GM23338 (cell line): ENCODE data around the gene MEIOC. TPM values are rescaled to one million over a fixed set of nuclear protein-coding genes. Genes with fewer than 3 reads are reported as not detected.

Source experiments
- ATAC-seq: fragments of 200-7000 bp; cut with Tn5 transposase; 3 replicates; pipeline ENCODE4 v1.9.1; 2020
- DNase-seq: peaks from one replicate; pipeline ENCODE4 v3.0.0-alpha.2; 2015; ENCODE audit warnings: low spot score
- H2AFZ ChIP-seq: fragments of 200-600 bp; sonication (generic); 2 replicates; pipeline ENCODE4 v1.8.0; 2016; ENCODE audit warnings: antibody characterized with exemption, mild to moderate bottlenecking, moderate library complexity
- H3F3A ChIP-seq: fragments of 200-600 bp; sonication (generic); replicated peaks from 2 replicates; pipeline ENCODE4 v1.8.0; 2017; ENCODE audit warnings: antibody characterized with exemption, mixed run types, low read depth
- H3K27ac ChIP-seq: fragments of 200-600 bp; sonication (generic); 2 replicates; pipeline ENCODE4 v1.6.1; 2016; ENCODE audit warnings: low read depth
- H3K27me3 ChIP-seq: fragments of 200-600 bp; sonication (generic); 2 replicates; pipeline ENCODE4 v1.8.0; 2016; ENCODE audit warnings: mild to moderate bottlenecking, mixed run types, moderate library complexity; ENCODE audit not compliant: insufficient read depth
- H3K36me3 ChIP-seq: fragments of 200-600 bp; sonication (generic); 2 replicates; pipeline ENCODE4 v1.8.0; 2016; ENCODE audit warnings: mild to moderate bottlenecking; ENCODE audit not compliant: insufficient read depth
- H3K4me1 ChIP-seq: fragments of 200-600 bp; sonication (generic); 2 replicates; pipeline ENCODE4 v1.8.0; 2016; ENCODE audit warnings: mild to moderate bottlenecking, moderate library complexity; ENCODE audit not compliant: insufficient read depth
- H3K4me2 ChIP-seq: fragments of 200-600 bp; sonication (generic); 2 replicates; pipeline ENCODE4 v1.7.1; 2017; ENCODE audit warnings: mixed run types
- H3K4me3 ChIP-seq: fragments of 200-600 bp; sonication (generic); 2 replicates; pipeline ENCODE4 v1.6.1; 2016; ENCODE audit warnings: mixed run types
- H3K79me2 ChIP-seq: fragments of 200-600 bp; sonication (generic); replicated peaks from 2 replicates; pipeline ENCODE4 v1.8.0; 2017; ENCODE audit warnings: mild to moderate bottlenecking; ENCODE audit not compliant: insufficient read depth
- H3K9me2 ChIP-seq: fragments of 200-600 bp; sonication (generic); 2 replicates; pipeline ENCODE4 v1.8.0; 2017; ENCODE audit not compliant: insufficient read depth
- H4K20me1 ChIP-seq: fragments of 200-600 bp; sonication (generic); replicated peaks from 2 replicates; pipeline ENCODE4 v1.8.0; 2017; ENCODE audit warnings: mild to moderate bottlenecking; ENCODE audit not compliant: insufficient read depth
- H3K27ac Mint-ChIP-seq: 2 replicates; pipeline ENCODE4 v1.8.0; 2020; ENCODE audit warnings: inconsistent platforms, mild to moderate bottlenecking, moderate library complexity, mixed read lengths
- H3K27me3 Mint-ChIP-seq: 3 replicates; pipeline ENCODE4 v1.8.0; 2022; ENCODE audit warnings: low read depth, mild to moderate bottlenecking, moderate library complexity, mixed read lengths, inconsistent platforms; ENCODE audit not compliant: insufficient read depth, poor library complexity
- H3K36me3 Mint-ChIP-seq: 3 replicates; pipeline ENCODE4 v1.8.0; 2021; ENCODE audit warnings: low read depth, mild to moderate bottlenecking, inconsistent platforms, moderate library complexity, mixed read lengths
- H3K4me1 Mint-ChIP-seq: 3 replicates; pipeline ENCODE4 v1.8.0; 2020; ENCODE audit warnings: mild to moderate bottlenecking, inconsistent platforms, mixed read lengths
- H3K4me3 Mint-ChIP-seq: 3 replicates; pipeline ENCODE4 v1.8.0; 2021; ENCODE audit warnings: moderate library complexity, mild to moderate bottlenecking, inconsistent platforms, mixed read lengths
- H3K9me3 Mint-ChIP-seq: 3 replicates; pipeline ENCODE4 v1.8.0; 2020; ENCODE audit warnings: moderate library complexity, mild to moderate bottlenecking, inconsistent platforms, mixed read lengths
- CREB1 ChIP-seq: fragments of 250-450 bp; sonication (Bioruptor Pico); IDR thresholded peaks from 2 replicates; pipeline ENCODE4 v1.5.0; 2020; ENCODE audit warnings: low read depth, mild to moderate bottlenecking, moderate library complexity
- EZH2 ChIP-seq: fragments of 200-600 bp; sonication (generic); IDR thresholded peaks from one replicate; pipeline ENCODE4 v1.8.0; 2017; ENCODE audit warnings: antibody characterized with exemption, mild to moderate bottlenecking, low read depth; ENCODE audit not compliant: unreplicated experiment
- EZH2phosphoT487 ChIP-seq: fragments of 200-600 bp; sonication (generic); IDR thresholded peaks from one replicate; pipeline ENCODE4 v1.8.1; 2018; ENCODE audit warnings: antibody characterized with exemption; ENCODE audit not compliant: unreplicated experiment
- JUNB ChIP-seq: IDR thresholded peaks from one replicate; pipeline ENCODE4 v1.6.1; 2016; ENCODE audit warnings: antibody characterized with exemption; ENCODE audit not compliant: unreplicated experiment
- NANOG ChIP-seq: IDR thresholded peaks from 2 replicates; pipeline ENCODE4 v1.6.1; 2016; ENCODE audit warnings: antibody characterized with exemption, borderline replicate concordance
- POLR2AphosphoS5 ChIP-seq: IDR thresholded peaks from 2 replicates; pipeline ENCODE4 v1.6.1; 2016; ENCODE audit warnings: antibody characterized with exemption, low read depth
- STAT1 ChIP-seq: IDR thresholded peaks from one replicate; pipeline ENCODE4 v1.6.1; 2016; ENCODE audit warnings: antibody characterized with exemption; ENCODE audit not compliant: unreplicated experiment
- ZNF114 ChIP-seq: fragments of 250-450 bp; sonication (Bioruptor Pico); IDR thresholded peaks from 2 replicates; pipeline ENCODE4 v1.5.0; 2020; ENCODE audit warnings: mild to moderate bottlenecking, moderate library complexity
- ZNF331 ChIP-seq: fragments of 250-450 bp; sonication (Bioruptor Pico); IDR thresholded peaks from 2 replicates; pipeline ENCODE4 v1.5.0; 2020; ENCODE audit warnings: low read depth, mild to moderate bottlenecking, moderate library complexity
- polyA plus RNA-seq: library from polyadenylated mRNA; unstranded; fragments of >200 nt; fragmentation: Nextera tagmentation; extraction: Ambion mirVana; gene quantifications from 2 replicates; pipeline ENCODE4 v1.2.1, GENCODE V29; 2016
- total RNA-seq: library from RNA; depleted of rRNA; stranded (reverse); fragments of >200 nt; shearing (Covaris generic); gene quantifications from 2 replicates; pipeline ENCODE4 v1.2.3, GENCODE V29; 2014
- TF ChIP-seq, protein P1 (sequence below): fragments of 250-450 bp; sonication (Bioruptor Pico); IDR thresholded peaks from 2 replicates; pipeline ENCODE4 v1.5.0; 2020; ENCODE audit warnings: mild to moderate bottlenecking, moderate library complexity
- TF ChIP-seq, protein P2 (sequence below): IDR thresholded peaks from 2 replicates; pipeline ENCODE4 v1.6.1; 2016; ENCODE audit warnings: antibody characterized with exemption
- TF ChIP-seq, protein P3 (sequence below), 2 experiments: fragments of 200-600 bp in 1 of 2; sonication (generic) in 1 of 2; conservative IDR thresholded peaks; 2 replicates each; pipeline versions ENCODE4 v1.5.1 to v1.6.1; 2016 to 2017; ENCODE audit warnings: antibody characterized with exemption in 2 of 2, low read depth in 2 of 2, mild to moderate bottlenecking in 2 of 2, moderate library complexity in 1 of 2
- TF ChIP-seq, protein P4 (sequence below): IDR thresholded peaks from one replicate; pipeline ENCODE4 v1.6.1; 2018; ENCODE audit warnings: antibody characterized with exemption; ENCODE audit not compliant: unreplicated experiment

MEIOC gene
- total and polyA plus RNA-seq, 2 experiments from 2014 or later: 2.1 to 23.8 TPM

DNA sequence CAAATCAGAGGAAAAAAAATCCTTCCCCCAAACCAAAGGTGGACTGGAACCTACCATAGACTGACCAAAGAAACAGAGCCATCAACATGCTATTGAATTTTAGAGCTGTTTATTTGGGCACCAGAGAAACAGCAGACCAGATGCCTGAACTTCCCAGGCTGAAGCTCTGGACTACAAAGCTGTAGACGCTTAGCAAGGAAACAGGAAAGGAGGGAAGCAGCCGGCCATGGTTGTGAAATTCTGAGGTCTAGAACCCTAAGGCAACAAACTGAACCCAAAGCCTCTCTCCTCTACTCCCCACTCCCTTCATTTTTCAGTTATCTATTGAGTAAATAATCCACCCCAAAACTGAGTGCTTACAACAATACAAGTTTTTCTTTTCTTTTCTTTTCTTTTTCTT lies 45.4 kb upstream of the MEIOC start:
- no peak for DNase-seq
- peaks cover 6% of the 10 kb centered on the region for H3K27me3 Mint-ChIP-seq
- Histone ChIP-seq H3K9me2 (0 out of 2 replicates have a peak, but pooled peaks cover 3% of the 10 kb centered on the region), H3K36me3 (no peaks in the 10 kb centered on the region), H3K79me2 (no peaks in the 10 kb centered on the region), H3K4me1 (peaks cover 12% of the 10 kb centered on the region), H3K27me3 (no peaks in the 10 kb centered on the region), H2AFZ (no peak overlapping the region; the same call in 1 of the 2 replicates), H3K4me3 (no peak overlapping the region), H3F3A (no peaks in the 10 kb centered on the region), H3K4me2 (no peak overlapping the region), H3K27ac (no peak overlapping the region), H4K20me1 (no peaks in the 10 kb centered on the region)
- no peaks in the 10 kb centered on the region; the same call in 2 of the 3 replicates for H3K36me3 Mint-ChIP-seq
- H3K4me1 Mint-ChIP-seq: peaks cover 36% of the 10 kb centered on the region
- no peak overlapping the region for H3K4me3 Mint-ChIP-seq
- no peak overlapping the region for H3K27ac Mint-ChIP-seq
- no peak for ATAC-seq
- no peaks in the 10 kb centered on the region for H3K9me3 Mint-ChIP-seq
- TF ChIP-seq, protein P1, sequence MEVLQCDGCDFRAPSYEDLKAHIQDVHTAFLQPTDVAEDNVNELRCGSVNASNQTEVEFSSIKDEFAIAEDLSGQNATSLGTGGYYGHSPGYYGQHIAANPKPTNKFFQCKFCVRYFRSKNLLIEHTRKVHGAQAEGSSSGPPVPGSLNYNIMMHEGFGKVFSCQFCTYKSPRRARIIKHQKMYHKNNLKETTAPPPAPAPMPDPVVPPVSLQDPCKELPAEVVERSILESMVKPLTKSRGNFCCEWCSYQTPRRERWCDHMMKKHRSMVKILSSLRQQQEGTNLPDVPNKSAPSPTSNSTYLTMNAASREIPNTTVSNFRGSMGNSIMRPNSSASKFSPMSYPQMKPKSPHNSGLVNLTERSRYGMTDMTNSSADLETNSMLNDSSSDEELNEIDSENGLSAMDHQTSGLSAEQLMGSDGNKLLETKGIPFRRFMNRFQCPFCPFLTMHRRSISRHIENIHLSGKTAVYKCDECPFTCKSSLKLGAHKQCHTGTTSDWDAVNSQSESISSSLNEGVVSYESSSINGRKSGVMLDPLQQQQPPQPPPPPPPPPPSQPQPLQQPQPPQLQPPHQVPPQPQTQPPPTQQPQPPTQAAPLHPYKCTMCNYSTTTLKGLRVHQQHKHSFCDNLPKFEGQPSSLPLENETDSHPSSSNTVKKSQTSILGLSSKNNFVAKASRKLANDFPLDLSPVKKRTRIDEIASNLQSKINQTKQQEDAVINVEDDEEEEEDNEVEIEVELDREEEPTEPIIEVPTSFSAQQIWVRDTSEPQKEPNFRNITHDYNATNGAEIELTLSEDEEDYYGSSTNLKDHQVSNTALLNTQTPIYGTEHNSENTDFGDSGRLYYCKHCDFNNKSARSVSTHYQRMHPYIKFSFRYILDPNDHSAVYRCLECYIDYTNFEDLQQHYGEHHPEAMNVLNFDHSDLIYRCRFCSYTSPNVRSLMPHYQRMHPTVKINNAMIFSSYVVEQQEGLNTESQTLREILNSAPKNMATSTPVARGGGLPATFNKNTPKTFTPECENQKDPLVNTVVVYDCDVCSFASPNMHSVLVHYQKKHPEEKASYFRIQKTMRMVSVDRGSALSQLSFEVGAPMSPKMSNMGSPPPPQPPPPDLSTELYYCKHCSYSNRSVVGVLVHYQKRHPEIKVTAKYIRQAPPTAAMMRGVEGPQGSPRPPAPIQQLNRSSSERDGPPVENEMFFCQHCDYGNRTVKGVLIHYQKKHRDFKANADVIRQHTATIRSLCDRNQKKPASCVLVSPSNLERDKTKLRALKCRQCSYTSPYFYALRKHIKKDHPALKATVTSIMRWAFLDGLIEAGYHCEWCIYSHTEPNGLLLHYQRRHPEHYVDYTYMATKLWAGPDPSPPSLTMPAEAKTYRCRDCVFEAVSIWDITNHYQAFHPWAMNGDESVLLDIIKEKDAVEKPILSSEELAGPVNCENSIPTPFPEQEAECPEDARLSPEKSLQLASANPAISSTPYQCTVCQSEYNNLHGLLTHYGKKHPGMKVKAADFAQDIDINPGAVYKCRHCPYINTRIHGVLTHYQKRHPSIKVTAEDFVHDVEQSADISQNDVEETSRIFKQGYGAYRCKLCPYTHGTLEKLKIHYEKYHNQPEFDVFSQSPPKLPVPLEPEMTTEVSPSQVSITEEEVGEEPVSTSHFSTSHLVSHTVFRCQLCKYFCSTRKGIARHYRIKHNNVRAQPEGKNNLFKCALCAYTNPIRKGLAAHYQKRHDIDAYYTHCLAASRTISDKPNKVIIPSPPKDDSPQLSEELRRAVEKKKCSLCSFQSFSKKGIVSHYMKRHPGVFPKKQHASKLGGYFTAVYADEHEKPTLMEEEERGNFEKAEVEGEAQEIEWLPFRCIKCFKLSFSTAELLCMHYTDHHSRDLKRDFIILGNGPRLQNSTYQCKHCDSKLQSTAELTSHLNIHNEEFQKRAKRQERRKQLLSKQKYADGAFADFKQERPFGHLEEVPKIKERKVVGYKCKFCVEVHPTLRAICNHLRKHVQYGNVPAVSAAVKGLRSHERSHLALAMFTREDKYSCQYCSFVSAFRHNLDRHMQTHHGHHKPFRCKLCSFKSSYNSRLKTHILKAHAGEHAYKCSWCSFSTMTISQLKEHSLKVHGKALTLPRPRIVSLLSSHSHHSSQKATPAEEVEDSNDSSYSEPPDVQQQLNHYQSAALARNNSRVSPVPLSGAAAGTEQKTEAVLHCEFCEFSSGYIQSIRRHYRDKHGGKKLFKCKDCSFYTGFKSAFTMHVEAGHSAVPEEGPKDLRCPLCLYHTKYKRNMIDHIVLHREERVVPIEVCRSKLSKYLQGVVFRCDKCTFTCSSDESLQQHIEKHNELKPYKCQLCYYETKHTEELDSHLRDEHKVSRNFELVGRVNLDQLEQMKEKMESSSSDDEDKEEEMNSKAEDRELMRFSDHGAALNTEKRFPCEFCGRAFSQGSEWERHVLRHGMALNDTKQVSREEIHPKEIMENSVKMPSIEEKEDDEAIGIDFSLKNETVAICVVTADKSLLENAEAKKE: no peak
- TF ChIP-seq ZNF114 (CRISPR knock-in tag): no peak
- TF ChIP-seq NANOG: no peak
- no peak for TF ChIP-seq EZH2phosphoT487
- TF ChIP-seq STAT1: no peak
- no peak for TF ChIP-seq ZNF331 (CRISPR knock-in tag)
- TF ChIP-seq, protein P2, sequence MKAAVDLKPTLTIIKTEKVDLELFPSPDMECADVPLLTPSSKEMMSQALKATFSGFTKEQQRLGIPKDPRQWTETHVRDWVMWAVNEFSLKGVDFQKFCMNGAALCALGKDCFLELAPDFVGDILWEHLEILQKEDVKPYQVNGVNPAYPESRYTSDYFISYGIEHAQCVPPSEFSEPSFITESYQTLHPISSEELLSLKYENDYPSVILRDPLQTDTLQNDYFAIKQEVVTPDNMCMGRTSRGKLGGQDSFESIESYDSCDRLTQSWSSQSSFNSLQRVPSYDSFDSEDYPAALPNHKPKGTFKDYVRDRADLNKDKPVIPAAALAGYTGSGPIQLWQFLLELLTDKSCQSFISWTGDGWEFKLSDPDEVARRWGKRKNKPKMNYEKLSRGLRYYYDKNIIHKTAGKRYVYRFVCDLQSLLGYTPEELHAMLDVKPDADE: no peak
- TF ChIP-seq, protein P3, sequence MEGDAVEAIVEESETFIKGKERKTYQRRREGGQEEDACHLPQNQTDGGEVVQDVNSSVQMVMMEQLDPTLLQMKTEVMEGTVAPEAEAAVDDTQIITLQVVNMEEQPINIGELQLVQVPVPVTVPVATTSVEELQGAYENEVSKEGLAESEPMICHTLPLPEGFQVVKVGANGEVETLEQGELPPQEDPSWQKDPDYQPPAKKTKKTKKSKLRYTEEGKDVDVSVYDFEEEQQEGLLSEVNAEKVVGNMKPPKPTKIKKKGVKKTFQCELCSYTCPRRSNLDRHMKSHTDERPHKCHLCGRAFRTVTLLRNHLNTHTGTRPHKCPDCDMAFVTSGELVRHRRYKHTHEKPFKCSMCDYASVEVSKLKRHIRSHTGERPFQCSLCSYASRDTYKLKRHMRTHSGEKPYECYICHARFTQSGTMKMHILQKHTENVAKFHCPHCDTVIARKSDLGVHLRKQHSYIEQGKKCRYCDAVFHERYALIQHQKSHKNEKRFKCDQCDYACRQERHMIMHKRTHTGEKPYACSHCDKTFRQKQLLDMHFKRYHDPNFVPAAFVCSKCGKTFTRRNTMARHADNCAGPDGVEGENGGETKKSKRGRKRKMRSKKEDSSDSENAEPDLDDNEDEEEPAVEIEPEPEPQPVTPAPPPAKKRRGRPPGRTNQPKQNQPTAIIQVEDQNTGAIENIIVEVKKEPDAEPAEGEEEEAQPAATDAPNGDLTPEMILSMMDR (conservative IDR thresholded peaks at IDR 0.05; ENCODE audit: low read depth in 2 of 2): no peak
- TF ChIP-seq CREB1 (CRISPR knock-in tag): no peak
- TF ChIP-seq, protein P4, sequence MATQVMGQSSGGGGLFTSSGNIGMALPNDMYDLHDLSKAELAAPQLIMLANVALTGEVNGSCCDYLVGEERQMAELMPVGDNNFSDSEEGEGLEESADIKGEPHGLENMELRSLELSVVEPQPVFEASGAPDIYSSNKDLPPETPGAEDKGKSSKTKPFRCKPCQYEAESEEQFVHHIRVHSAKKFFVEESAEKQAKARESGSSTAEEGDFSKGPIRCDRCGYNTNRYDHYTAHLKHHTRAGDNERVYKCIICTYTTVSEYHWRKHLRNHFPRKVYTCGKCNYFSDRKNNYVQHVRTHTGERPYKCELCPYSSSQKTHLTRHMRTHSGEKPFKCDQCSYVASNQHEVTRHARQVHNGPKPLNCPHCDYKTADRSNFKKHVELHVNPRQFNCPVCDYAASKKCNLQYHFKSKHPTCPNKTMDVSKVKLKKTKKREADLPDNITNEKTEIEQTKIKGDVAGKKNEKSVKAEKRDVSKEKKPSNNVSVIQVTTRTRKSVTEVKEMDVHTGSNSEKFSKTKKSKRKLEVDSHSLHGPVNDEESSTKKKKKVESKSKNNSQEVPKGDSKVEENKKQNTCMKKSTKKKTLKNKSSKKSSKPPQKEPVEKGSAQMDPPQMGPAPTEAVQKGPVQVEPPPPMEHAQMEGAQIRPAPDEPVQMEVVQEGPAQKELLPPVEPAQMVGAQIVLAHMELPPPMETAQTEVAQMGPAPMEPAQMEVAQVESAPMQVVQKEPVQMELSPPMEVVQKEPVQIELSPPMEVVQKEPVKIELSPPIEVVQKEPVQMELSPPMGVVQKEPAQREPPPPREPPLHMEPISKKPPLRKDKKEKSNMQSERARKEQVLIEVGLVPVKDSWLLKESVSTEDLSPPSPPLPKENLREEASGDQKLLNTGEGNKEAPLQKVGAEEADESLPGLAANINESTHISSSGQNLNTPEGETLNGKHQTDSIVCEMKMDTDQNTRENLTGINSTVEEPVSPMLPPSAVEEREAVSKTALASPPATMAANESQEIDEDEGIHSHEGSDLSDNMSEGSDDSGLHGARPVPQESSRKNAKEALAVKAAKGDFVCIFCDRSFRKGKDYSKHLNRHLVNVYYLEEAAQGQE: no peak
- no peak for TF ChIP-seq JUNB
- no peak for TF ChIP-seq EZH2
- no peak for TF ChIP-seq POLR2AphosphoS5
